Endothelial cell of umbilical vein (primary cell): ENCODE measurements around the gene SCGB3A1. TPM values are rescaled to one million over a fixed set of nuclear protein-coding genes. Genes with fewer than 3 reads are reported as not detected.

Experiments
- BruUV-seq: library from RNA; stranded (reverse); fragments of 400-500 nt; replicated peaks from 2 replicates; lab custom pipeline; 2021; lab: Mats Ljungman, UMichigan
- CTCF ChIA-PET: fragments of 300-600, 350-600 bp; sonication (Branson Sonifier 250); formaldehyde crosslinking; loops from one replicate; lab custom pipeline; 2021; ENCODE audit warnings: antibody characterized with exemption, inconsistent platforms; lab: Charles Lee
- POLR2A ChIA-PET: fragments of 300-600, 350-600 bp; sonication (Branson Sonifier 250); formaldehyde crosslinking; loops from one replicate; lab custom pipeline; 2021; ENCODE audit warnings: antibody characterized with exemption, inconsistent platforms; lab: Charles Lee
- DNase-seq: peaks from one replicate; pipeline ENCODE4 v3.0.0-alpha.2; 2011; ENCODE audit warnings: low read depth, low spot score
- FAIRE-seq: peaks from 2 replicates; lab custom pipeline; 2011; peaks lifted over from hg19 to GRCh38; lab: Jason Lieb, UNC
- H2AFZ ChIP-seq: 2 replicates; pipeline ENCODE4 v1.6.0; 2012; ENCODE audit warnings: low read depth, low read length, control low read depth, inconsistent platforms
- H3K27ac ChIP-seq: 2 replicates; pipeline ENCODE4 v1.5.1; 2011; ENCODE audit warnings: low read depth, mild to moderate bottlenecking, control low read depth, low read length, moderate library complexity; ENCODE audit not compliant: insufficient read depth
- H3K27me3 ChIP-seq, 2 experiments: 2 replicates each; pipeline versions ENCODE4 v1.6.0 to v1.6.1; 2011; ENCODE audit warnings: low read length in 2 of 2, mixed read lengths in 1 of 2; ENCODE audit not compliant: control insufficient read depth in 2 of 2, insufficient read depth in 2 of 2
- H3K36me3 ChIP-seq, 2 experiments: 2 replicates in 1 of 2; 3 replicates in 1 of 2; pipeline ENCODE4 v1.5.1; 2011; ENCODE audit warnings: low read length in 2 of 2, mild to moderate bottlenecking in 1 of 2, moderate library complexity in 1 of 2; ENCODE audit not compliant: control insufficient read depth in 2 of 2, insufficient read depth in 2 of 2; ENCODE audit errors: extremely low read depth in 1 of 2
- H3K4me1 ChIP-seq: 3 replicates; pipeline ENCODE4 v1.5.1; 2011; ENCODE audit warnings: mild to moderate bottlenecking, low read length; ENCODE audit not compliant: control insufficient read depth, insufficient read depth; ENCODE audit errors: extremely low read depth
- H3K4me2 ChIP-seq: 2 replicates; pipeline ENCODE4 v1.6.1; 2011; ENCODE audit warnings: low read length, control low read depth, mixed read lengths; ENCODE audit not compliant: insufficient read depth
- H3K4me3 ChIP-seq, 3 experiments: fragments of 200-600 bp in 1 of 3; sonication (generic), shearing (Covaris generic) in 1 of 3; replicated peaks in 1 of 3; 2 replicates each; pipeline ENCODE4 v1.5.1; 2011 to 2016; ENCODE audit warnings: control low read depth in 3 of 3, low read length in 3 of 3, mild to moderate bottlenecking in 2 of 3, inconsistent platforms in 1 of 3, low read depth in 1 of 3, moderate library complexity in 1 of 3; ENCODE audit not compliant: insufficient read depth in 1 of 3
- H3K79me2 ChIP-seq: 2 replicates; pipeline ENCODE4 v1.6.0; 2012; ENCODE audit warnings: low read length, inconsistent platforms; ENCODE audit not compliant: control insufficient read depth, insufficient read depth
- H3K9ac ChIP-seq: replicated peaks from 2 replicates; pipeline ENCODE3; 2011; ENCODE audit warnings: low read length, control low read depth; ENCODE audit not compliant: insufficient read depth; ENCODE audit errors: extremely low read depth
- H3K9me1 ChIP-seq: replicated peaks from 3 replicates; pipeline ENCODE4 v1.6.0; 2011; ENCODE audit warnings: mild to moderate bottlenecking, low read length; ENCODE audit not compliant: control insufficient read depth, insufficient read depth; ENCODE audit errors: extremely low read depth
- H3K9me3 ChIP-seq: replicated peaks from 2 replicates; pipeline ENCODE4 v1.5.1; 2012; ENCODE audit warnings: low read length, inconsistent platforms; ENCODE audit not compliant: control insufficient read depth, insufficient read depth
- H4K20me1 ChIP-seq: replicated peaks from 2 replicates; pipeline ENCODE3; 2011; ENCODE audit warnings: mild to moderate bottlenecking, low read length; ENCODE audit not compliant: control insufficient read depth, insufficient read depth; ENCODE audit errors: extremely low read depth
- EZH2 ChIP-seq: IDR thresholded peaks from 2 replicates; pipeline ENCODE4 v1.6.1; 2012; ENCODE audit warnings: borderline replicate concordance, low read depth, mild to moderate bottlenecking, moderate library complexity, low read length, inconsistent platforms; ENCODE audit not compliant: severe bottlenecking
- FOS ChIP-seq: IDR thresholded peaks from 2 replicates; pipeline ENCODE4 v1.6.1; 2011; ENCODE audit warnings: mild to moderate bottlenecking, low read length, moderate library complexity, borderline replicate concordance; ENCODE audit not compliant: insufficient read depth
- MYC ChIP-seq: IDR thresholded peaks from one replicate; pipeline ENCODE4 v1.6.1; 2011; ENCODE audit warnings: mild to moderate bottlenecking, low read depth, low read length
- POLR2A ChIP-seq: IDR thresholded peaks from 2 replicates; pipeline ENCODE4 v1.6.1; 2012; ENCODE audit warnings: low read depth, mild to moderate bottlenecking, control low read depth, low read length
- POLR2AphosphoS5 ChIP-seq: IDR thresholded peaks from 2 replicates; pipeline ENCODE4 v1.6.1; 2012; ENCODE audit warnings: low read depth, mild to moderate bottlenecking, control low read depth, low read length, moderate library complexity; ENCODE audit not compliant: insufficient read depth
- dilution Hi-C: fragments of 300-500 bp; cut with MboI; formaldehyde crosslinking; loops from one replicate; pipeline ENCODE4 v1.15.0; 2019; ENCODE audit warnings: low sequenced_read_pairs; ENCODE audit not compliant: extremely low pct_ligation_motif_present
- intact Hi-C: fragments of 100-400 bp; cut with micrococcal nuclease; formaldehyde crosslinking; loops from one replicate; pipeline ENCODE4 v1.10.0; 2022
- polyA plus RNA-seq, 4 experiments: library from polyadenylated mRNA; depleted of rRNA in 3 of 4; stranded (reverse) in 3 of 4; unstranded in 1 of 4; fragments of >200 nt; gene quantifications; 2 replicates each; pipeline versions ENCODE4 v1.2.1 to v1.2.3, GENCODE V29; 2011 to 2012; ENCODE audit warnings: missing spikeins in 1 of 4
- total RNA-seq: library from RNA; stranded (reverse); gene quantifications from 2 replicates; pipeline ENCODE4 v1.2.3, GENCODE V29; 2021
- TF ChIP-seq, protein P1 (sequence below): IDR thresholded peaks from 2 replicates; pipeline ENCODE4 v1.6.1; 2011; ENCODE audit not compliant: insufficient read depth, insufficient read length
- TF ChIP-seq, protein P2 (sequence below), 2 donors: IDR thresholded peaks; 1 replicate in 1 of 2; 2 replicates in 1 of 2; pipeline ENCODE4 v1.5.1; 2011; ENCODE audit warnings: low read length in 2 of 2, mild to moderate bottlenecking in 2 of 2, moderate library complexity in 2 of 2, control low read depth in 1 of 2, inconsistent platforms in 1 of 2, low read depth in 1 of 2; ENCODE audit not compliant: insufficient read depth in 1 of 2; ENCODE audit errors: extremely low read depth in 1 of 2

Gene SCGB3A1
- total and polyA plus RNA-seq, 2 donors (not counting 3 experiments of a cell fraction or from before 2014, with no cell fraction given) = 0.73 TPM; not detected in 1

DNA sequence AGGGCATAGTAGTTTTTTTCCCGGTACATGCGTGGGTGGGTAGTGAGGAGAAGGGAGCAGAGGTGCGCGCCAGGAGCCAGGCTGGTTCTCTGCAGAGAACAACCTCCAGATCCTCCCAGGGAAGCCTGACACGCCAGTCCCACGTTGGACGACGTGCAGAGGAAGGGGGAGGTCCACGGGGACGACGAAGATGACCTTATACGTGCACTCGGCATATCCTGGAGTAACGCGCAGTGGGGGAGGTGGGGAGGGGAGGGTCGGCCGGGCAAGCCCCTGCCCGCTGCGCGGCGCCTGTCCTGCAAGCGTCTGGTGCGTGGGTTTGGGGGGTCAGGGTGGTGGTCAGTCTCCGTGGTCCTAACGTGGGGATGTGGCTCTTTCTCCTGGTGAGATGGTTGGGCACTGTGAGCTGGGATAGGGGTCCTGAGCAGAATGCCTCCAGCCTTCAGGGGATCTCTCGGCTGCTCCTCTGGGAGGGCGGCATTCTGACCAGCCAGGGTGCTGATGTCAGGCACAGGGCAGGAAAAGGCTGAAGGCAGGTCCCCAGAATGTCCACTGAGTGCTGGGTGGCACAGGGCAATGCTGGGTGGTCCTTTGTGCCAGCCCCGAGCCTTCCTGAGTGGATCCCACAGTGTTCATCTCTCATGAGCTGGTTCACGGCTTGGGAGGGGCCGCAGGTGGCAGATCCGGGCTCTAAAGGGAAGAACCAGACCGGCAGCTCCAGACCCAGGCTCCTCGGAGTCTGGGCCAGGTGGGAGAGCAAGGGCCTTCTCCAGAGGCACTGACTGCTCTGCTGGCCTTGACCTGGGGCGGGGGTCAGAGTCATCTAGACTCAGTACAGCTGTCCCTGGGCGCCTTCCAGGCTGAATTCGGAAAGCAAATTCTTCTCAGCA is 10.5 kb upstream of the SCGB3A1 start:
- no peaks in the 10 kb centered on the region for H3K36me3 ChIP-seq
- no peak overlapping the region for H3K4me3 ChIP-seq
- no peaks in the 10 kb centered on the region for H4K20me1 ChIP-seq
- H3K4me1 ChIP-seq = peaks cover 3% of the 10 kb centered on the region
- ChIA-PET POLR2A (interaction anchor here (0.6 kb wide), 1 partner anchor 914 kb away, joined by 3 read pairs; no protein-coding TSS in a partner anchor), CTCF (no interaction called here)
- BruUV-seq = TSS peak; percentile 57
- TF ChIP-seq, protein P1, sequence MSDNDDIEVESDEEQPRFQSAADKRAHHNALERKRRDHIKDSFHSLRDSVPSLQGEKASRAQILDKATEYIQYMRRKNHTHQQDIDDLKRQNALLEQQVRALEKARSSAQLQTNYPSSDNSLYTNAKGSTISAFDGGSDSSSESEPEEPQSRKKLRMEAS = no peak
- TF ChIP-seq, protein P2, sequence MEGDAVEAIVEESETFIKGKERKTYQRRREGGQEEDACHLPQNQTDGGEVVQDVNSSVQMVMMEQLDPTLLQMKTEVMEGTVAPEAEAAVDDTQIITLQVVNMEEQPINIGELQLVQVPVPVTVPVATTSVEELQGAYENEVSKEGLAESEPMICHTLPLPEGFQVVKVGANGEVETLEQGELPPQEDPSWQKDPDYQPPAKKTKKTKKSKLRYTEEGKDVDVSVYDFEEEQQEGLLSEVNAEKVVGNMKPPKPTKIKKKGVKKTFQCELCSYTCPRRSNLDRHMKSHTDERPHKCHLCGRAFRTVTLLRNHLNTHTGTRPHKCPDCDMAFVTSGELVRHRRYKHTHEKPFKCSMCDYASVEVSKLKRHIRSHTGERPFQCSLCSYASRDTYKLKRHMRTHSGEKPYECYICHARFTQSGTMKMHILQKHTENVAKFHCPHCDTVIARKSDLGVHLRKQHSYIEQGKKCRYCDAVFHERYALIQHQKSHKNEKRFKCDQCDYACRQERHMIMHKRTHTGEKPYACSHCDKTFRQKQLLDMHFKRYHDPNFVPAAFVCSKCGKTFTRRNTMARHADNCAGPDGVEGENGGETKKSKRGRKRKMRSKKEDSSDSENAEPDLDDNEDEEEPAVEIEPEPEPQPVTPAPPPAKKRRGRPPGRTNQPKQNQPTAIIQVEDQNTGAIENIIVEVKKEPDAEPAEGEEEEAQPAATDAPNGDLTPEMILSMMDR (IDR thresholded peaks at IDR 0.05; ENCODE audit: extremely low read depth in 1 of 2, insufficient read depth in 1 of 2, low read depth in 1 of 2, low read length in 2 of 2) = no peak
- TF ChIP-seq MYC = no peak
- no peak for TF ChIP-seq EZH2
- no peak for TF ChIP-seq POLR2A
- TF ChIP-seq FOS = no peak
- no peak for TF ChIP-seq POLR2AphosphoS5
- FAIRE-seq = no peak
- H3K79me2 ChIP-seq = no peaks in the 10 kb centered on the region
- no peaks in the 10 kb centered on the region for H3K27me3 ChIP-seq
- H3K27ac ChIP-seq = no peak overlapping the region
- no peak for DNase-seq
- no peak overlapping the region for H2AFZ ChIP-seq
- H3K9ac ChIP-seq = no peak overlapping the region
- H3K4me2 ChIP-seq = no peak overlapping the region
- intact Hi-C loops = no loop called here
- dilution Hi-C loops = no loop called here
- H3K9me3 ChIP-seq = no peaks in the 10 kb centered on the region
- H3K9me1 ChIP-seq = no peaks in the 10 kb centered on the region
